HG02763 (cell line): Measurements from ENCODE around the gene ASCC1.

Experiments
- ATAC-seq: cut with Tn5 transposase; IDR thresholded peaks from one replicate; pipeline ENCODE4 v1.9.1; 2021; ENCODE audit warnings: mild to moderate bottlenecking, moderate library complexity; ENCODE audit not compliant: unreplicated experiment

Gene ASCC1

DNA sequence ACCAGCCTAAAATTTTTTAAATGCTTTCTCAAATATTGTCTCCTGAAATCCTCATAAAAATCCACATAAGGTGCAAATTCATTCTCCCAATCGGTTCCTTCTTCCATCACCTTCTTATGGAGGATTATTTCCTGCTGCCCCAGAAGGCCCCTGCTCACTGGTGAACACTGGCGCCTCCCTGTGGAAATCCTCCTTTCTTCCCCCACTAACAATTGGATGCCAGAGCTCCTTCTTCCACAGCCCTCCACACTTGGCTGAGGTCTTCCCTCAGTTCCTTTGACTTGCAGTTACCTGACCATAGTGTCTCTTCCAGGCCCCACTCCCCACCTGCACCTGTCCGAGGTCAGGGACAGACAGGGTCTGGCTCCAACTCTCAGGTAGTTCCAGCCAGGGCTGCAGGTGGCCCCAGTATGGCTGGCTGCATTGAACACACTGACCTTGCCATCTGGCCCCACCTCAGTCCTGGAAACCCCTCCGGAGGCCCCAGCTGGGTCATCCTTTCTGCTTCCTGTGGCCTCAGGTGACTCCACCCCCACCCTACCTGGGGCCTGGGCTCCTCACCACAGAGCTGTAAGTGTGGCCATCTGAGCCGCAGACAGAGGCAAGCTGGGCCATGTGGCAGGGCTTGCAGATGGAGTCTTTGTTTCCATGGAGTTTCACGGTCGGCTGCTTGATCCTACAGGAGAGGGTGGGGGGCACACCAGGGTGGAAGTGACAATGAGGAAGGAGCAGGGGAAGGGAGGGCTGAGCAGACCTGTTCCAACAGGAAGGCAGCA lies 146.1 kb downstream of the ASCC1 start:
- ATAC-seq: no peak

DNA sequence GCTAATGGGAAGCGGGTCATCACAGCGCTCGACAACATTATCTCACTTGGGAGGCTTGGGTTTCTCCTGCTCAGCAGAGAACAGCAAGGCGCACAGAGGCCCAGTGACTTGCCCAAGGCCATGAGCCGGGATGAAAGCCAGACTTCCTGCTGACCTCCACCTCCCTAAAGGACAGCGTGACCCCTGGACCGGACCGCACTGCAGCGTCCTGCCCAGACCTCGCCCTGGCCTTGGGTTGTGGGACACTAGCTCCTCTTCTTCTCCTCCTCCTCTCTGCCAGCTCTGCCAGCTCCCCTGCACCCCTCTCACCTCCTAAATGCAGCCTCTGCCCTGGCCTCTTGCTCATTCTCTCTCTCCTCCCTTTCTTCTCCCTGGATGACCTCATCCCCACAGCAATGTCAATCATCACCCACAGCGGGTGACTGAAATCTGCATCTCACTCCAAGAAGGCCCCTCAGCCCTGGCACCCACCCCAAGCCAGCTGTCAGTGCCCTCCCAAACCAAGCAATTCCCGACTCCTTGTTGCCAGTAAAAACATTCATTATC lies 147.1 kb downstream of the ASCC1 start:
- no peak for ATAC-seq

DNA sequence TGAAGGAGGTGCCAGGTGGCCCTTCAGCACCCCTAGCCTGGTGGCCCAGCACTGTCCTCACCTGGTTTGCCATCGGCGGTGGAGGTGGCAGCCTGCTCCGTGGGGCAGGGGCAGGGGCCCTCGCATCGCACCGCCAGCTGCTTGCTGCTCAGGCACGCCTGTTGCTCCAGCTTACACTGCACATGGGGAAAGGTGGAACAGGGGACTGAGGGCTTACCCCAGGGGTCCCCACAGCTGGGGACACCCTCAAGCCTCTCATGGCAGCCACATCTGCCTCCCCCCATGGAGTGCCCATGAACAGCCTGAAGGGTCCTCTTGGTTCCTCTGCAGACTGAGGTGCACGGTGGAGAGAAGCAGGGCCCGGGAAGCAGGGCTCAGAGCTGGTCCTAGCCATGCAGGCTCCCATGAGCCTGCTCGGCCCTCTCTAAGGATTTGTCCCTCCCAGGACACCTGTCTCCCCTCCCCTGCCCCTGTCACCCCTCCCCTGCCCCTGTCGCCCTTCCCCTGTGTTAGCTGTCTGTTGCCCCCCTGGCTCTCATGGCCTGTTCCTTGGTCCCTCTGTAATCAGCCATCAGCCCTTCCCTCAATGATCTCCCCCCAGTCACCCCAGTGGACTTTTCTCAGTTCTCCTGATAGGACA lies 147.8 kb downstream of the ASCC1 start:
- no peak for ATAC-seq

GRCh38 chr10:72067463-72068125 lies 148.5 kb downstream of the ASCC1 start:
- ATAC-seq: no peak

GRCh38 chr10:72066318-72067284 lies 149.5 kb downstream of the ASCC1 start:
- ATAC-seq: no peak

GRCh38 chr10:72065439-72066025 lies 150.5 kb downstream of the ASCC1 start:
- ATAC-seq: no peak

DNA sequence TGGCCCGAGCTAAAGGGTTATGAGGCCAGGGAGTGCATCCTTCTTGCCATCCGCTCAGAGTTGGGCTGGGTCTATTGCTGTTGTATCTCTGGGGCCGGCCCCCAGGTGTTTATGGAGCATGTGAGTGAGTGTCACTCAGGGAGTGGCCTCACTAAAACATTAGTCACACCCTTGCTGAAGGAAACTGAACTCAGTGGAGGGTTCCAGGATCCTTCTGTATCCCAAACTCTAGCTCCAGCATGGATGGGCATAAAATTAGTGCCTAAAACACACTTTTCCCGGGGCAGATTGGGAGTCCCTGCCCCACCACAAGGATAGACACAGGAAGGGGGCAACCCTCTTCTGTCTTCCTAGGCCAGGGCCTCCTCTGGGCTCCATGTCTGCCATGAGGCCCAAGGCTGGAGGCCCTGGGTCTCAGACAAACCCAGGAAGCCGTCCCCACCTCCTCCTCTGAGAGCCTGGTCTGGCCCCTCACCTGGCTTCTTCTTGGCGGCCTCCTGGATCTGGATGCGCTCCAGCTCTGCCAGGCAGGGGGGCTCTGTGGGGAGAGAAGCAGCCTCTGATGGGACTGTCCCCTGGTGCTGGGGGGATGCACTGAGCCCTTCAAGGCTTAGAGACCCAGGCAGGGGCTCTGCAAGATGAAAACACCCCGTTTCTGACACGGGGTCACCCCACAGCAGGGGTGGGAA lies 152.2 kb downstream of the ASCC1 start:
- no peak for ATAC-seq

GRCh38 chr10:72062832-72063702 lies 153.0 kb downstream of the ASCC1 start:
- ATAC-seq: no peak

DNA sequence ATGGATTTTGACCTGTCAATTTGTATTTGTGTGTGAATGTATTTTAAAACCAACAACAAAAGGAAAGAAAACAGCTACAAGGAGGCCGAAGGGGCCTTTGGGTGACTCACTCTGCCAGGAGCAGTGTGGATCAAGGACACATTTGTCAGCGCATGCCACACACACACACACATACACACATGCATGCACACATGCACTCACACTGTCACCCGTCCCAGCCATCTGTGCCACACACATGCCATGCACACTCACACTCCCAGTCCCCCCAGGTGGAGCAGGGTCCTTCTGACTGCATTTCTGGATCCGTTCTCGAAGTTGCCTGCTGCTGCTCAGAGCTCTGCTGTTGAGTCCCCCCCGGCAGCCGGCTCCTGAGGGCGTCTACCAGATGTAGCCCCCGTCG lies 153.7 kb downstream of the ASCC1 start:
- no peak for ATAC-seq

- no peak for ATAC-seq
These were observed 154.1 kb downstream of the ASCC1 start for GRCh38 chr10:72061930-72062329.

DNA sequence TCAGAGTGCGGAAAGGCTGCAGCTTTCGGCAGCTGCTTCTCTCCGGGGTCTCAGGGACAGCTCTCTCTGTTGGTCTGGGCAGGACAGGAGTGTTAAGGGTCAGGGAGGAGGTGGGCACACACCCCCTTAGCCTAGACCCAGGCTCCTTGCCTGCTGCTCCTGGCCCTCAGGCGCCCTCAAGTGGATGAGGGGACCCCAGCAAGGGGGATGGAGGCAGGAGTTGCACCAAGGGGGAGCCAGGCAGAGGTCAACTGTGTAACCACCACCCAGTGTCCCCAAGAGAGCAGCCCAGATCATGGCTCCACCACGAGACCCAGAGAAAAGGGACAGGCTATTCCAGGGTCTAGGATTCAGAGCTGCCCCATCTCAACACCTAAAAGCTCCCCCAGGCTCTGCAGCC lies 154.6 kb downstream of the ASCC1 start:
- ATAC-seq: no peak

DNA sequence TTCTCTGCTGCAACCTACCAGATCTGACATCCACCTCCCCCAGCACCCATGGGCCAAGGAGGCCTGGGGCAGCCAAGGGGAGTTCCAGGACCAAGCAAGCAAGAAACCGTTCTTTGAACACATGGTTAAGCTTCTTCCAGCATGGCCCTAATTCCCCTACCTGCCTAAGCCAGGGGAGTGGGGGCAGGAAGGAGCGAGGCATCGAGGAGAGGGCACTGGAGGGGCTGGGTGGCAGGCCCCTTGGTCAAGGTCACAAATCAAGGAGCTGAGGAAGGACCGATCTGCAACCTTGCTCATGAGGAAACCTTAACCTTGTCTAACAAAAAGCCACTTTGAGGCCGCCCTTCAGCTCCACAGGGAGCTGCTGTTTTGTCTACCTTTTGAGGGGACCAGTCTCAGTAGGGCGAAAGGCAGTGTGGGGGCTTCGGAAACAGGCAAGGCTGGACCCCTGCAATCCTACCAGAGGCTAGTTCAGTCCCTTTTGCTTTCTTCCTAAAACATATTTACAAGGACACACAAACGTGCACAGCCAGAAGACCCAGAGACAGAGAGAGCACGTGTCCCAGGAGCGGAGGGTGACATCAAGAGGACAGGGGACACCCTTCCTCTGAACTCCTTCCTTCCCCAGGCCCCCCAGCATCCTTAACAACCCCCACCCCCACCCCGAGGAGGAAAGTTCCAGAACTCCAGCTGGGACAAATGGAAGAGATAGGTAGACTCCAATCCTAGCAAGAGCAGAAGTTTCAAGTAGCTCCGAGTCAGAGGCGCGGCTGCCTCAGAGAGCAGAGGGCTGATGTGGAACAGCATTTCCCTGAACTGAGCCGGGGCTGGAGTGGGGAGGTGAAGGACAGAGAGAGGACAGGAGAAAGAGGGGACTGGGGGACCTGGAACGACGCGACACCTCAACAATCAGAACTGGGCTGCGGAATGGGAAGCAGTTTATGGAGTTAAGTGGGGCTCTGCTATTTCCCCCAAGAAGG lies 155.9 kb downstream of the ASCC1 start:
- ATAC-seq: no peak

GRCh38 chr10:72058989-72059842 lies 156.9 kb downstream of the ASCC1 start:
- ATAC-seq: no peak

GRCh38 chr10:72058347-72058898 lies 157.7 kb downstream of the ASCC1 start:
- ATAC-seq: no peak

DNA sequence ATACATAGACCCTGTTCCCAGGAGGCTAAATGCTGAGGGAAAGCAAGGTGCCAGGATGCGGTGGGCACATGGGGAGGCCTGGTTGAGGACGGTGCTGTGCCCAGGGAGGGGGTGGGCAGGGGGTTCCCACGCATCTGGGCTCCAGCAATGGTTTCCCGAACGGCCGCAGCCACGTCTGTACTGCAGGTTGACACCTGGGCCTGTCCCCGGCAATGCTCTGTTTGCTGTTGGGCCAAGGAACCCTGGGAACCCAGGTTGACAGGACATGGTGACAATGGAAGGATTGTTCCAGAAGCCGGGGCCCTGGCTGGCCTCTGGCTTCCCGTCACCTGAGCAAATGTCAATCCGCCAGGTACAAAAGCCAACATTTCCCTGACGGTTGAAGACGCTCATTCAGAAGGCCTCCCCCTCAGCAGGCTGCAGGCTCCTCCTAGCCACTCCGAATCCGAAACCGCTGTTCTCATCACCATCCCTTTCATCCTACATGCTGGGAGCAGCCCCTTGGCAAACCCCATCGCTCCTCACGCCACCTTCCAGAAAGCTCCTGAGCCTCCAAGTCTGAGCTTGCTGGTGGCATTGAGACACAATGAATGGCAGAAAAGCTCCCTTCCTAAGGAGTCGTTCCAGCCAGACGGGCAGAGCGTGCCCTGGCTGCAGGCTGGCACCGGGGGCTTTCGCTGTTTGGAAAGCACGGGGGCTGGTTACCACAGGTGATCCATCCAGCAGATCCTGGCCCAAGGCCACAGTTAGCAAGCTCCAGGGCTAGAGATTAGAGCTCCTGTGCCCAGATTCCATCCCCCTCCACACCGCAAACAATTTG lies 158.9 kb downstream of the ASCC1 start:
- ATAC-seq: no peak
